ENCODE data around the gene PARN.
"Not testable (repeated sequence)": the region's sequence is repeated elsewhere in the genome, so short reads cannot be mapped to it uniquely, and the experiment has no call there.

The PARN gene

DNA sequence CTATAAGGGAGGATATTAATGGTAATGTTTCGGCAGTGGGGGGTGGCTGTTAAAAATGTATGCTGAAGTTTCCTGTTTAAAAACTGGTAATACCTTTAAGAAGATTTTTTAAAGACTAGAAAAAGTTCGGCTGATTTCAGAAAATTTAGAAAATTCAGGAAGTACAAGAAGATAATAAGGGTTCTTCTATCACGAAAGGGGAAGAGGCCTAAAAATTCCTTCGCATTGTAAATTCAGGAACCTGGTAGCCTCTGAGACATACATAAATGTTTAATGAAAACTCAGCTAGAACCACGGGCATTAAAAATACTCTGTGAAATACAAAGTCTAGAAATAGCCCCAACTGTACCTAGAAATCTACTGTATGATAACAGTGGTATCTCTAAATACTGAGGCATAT, 181.2 kb downstream of the PARN start:
- WGBS, 2 experiments (ENCODE audit: insufficient coverage in 2 of 2) = 74 to 98% methylated on average over 2 to 4 of the region's 5 CpGs
- no peaks in the 10 kb centered on the region for H3K9me3 ChIP-seq (ENCODE audit: control insufficient read depth, low read length)
- no peaks in the 10 kb centered on the region for H3K4me1 ChIP-seq (ENCODE audit: control insufficient read depth, insufficient read depth, low read length, poor library complexity, severe bottlenecking)
- H3K36me3 ChIP-seq (ENCODE audit: control insufficient read depth, insufficient read depth, low read length) = no peaks in the 10 kb centered on the region
- no peak overlapping the region for H3K4me3 ChIP-seq (ENCODE audit: extremely low read depth, insufficient read depth, low read length, poor library complexity, severe bottlenecking)
- no peak overlapping the region for H3K27ac ChIP-seq (ENCODE audit: low read depth, low read length, severe bottlenecking)

DNA sequence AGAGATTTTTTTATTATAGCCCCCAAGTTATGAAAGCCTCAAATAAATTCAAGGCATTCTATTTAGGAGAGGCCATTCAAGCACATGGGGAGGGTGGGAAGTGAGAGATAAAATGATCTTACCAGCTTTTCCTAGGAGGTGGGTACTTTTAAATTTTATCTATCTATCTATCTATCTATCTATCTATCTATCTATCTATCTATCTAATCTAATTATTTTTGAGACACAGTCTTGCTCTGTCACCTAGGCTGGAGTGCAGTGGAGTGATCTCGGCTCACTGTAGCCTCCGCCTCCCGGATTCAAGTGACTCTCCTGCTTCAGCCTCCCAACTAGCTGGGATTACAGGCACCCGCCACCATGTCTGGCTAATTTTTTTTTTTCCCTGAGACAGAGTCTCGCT, 182.3 kb downstream of the PARN start:
- WGBS, 2 experiments (ENCODE audit: insufficient coverage in 2 of 2) = 94 to 95% methylated on average over 4 to 5 of the region's 5 CpGs
- no peak overlapping the region for H3K27ac ChIP-seq (ENCODE audit: low read depth, low read length, severe bottlenecking)
- H3K9me3 ChIP-seq (ENCODE audit: control insufficient read depth, low read length) = no peaks in the 10 kb centered on the region
- H3K4me3 ChIP-seq (ENCODE audit: extremely low read depth, insufficient read depth, low read length, poor library complexity, severe bottlenecking) = no peak overlapping the region
- H3K36me3 ChIP-seq (ENCODE audit: control insufficient read depth, insufficient read depth, low read length) = no peaks in the 10 kb centered on the region
- H3K4me1 ChIP-seq (ENCODE audit: control insufficient read depth, insufficient read depth, low read length, poor library complexity, severe bottlenecking) = no peaks in the 10 kb centered on the region

DNA sequence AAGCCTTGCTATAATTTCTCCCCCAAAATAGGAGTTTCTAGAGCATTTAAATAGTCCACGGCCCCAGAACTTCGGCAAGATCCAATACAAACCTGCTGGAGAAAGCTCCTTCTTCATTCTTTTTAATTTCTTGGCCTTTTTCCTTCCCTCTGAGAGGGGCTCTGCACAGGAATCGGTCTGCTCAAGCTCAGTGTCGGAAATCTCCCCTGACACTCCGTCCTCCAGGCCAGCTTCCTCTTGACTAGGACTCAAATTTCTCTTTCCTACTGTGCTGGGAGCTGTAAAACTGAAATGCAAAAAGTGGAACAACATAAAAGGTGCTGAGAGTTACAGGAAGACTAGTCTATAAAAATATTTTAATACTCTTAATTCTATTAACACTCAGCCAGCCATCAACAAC, 183.3 kb downstream of the PARN start:
- 88 to 94% methylated on average over 3 to 5 of the region's 5 CpGs for WGBS, 2 experiments (ENCODE audit: insufficient coverage in 2 of 2)
- no peaks in the 10 kb centered on the region for H3K9me3 ChIP-seq (ENCODE audit: control insufficient read depth, low read length)

GRCh38 chr16:14445937-14446715, 183.9 kb downstream of the PARN start:
- Histone ChIP-seq H3K27ac (ENCODE audit: low read depth, low read length, severe bottlenecking) (no peak overlapping the region), H3K9me3 (ENCODE audit: control insufficient read depth, low read length) (no peaks in the 10 kb centered on the region), H3K4me1 (ENCODE audit: control insufficient read depth, insufficient read depth, low read length, poor library complexity, severe bottlenecking) (no peaks in the 10 kb centered on the region), H3K36me3 (ENCODE audit: control insufficient read depth, insufficient read depth, low read length) (no peaks in the 10 kb centered on the region), H3K4me3 (ENCODE audit: extremely low read depth, insufficient read depth, low read length, poor library complexity, severe bottlenecking) (no peak overlapping the region)
- 94 to 96% methylated on average over 7 of the region's 12 CpGs for WGBS, 2 experiments (ENCODE audit: insufficient coverage in 2 of 2)

More for the DNA sequence above, 183.3 kb downstream of the PARN start:
- Histone ChIP-seq H3K4me1 (ENCODE audit: control insufficient read depth, insufficient read depth, low read length, poor library complexity, severe bottlenecking) (no peaks in the 10 kb centered on the region), H3K4me3 (ENCODE audit: extremely low read depth, insufficient read depth, low read length, poor library complexity, severe bottlenecking) (no peak overlapping the region), H3K27ac (ENCODE audit: low read depth, low read length, severe bottlenecking) (peak overlapping the region; percentile 37), H3K36me3 (ENCODE audit: control insufficient read depth, insufficient read depth, low read length) (no peaks in the 10 kb centered on the region)

DNA sequence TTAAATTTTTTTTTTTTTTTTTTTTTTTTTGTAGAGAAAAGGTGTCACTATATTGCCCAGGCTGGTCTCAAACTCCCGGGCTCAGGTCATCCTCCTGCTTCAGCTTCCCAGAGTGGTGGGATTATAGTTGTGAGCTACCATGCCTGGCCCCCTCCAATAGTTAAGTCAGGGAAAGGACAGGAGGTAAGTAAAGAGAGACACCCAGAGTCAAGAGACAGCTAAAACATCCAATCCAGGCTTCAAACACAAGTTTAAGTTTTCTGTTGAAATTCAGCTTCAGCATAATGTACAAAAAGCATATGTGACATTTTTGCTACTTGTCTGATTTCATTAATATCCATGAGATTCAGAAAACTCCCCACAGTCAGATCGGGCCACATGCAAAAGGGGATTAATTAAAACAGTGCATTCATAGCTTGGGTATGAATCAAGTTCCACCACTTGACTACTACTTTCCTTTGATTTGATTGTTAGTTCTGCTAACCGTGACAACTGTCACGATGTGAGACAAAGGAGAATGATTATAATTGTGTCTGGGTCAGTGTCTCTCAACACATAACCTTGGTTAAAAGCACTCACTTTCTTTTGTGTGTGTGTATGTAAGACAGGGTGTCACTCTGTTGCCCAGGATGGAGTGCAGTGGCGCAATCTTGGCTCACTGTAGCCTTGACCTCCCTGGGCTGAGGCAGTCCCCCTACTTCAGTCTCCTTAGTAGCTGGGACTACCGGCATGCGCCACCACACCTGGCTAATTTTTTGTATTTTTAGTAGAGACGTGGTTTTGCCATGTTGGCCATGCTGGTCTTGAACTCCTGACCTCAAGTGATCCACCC, 184.9 kb downstream of the PARN start:
- 94 to 95% methylated on average over 3 to 4 of the region's 8 CpGs for WGBS, 2 experiments (ENCODE audit: insufficient coverage in 2 of 2)
- Histone ChIP-seq H3K27ac (ENCODE audit: low read depth, low read length, severe bottlenecking) (no peak overlapping the region), H3K4me3 (ENCODE audit: extremely low read depth, insufficient read depth, low read length, poor library complexity, severe bottlenecking) (no peak overlapping the region), H3K36me3 (ENCODE audit: control insufficient read depth, insufficient read depth, low read length) (no peaks in the 10 kb centered on the region), H3K9me3 (ENCODE audit: control insufficient read depth, low read length) (no peaks in the 10 kb centered on the region), H3K4me1 (ENCODE audit: control insufficient read depth, insufficient read depth, low read length, poor library complexity, severe bottlenecking) (no peaks in the 10 kb centered on the region)

DNA sequence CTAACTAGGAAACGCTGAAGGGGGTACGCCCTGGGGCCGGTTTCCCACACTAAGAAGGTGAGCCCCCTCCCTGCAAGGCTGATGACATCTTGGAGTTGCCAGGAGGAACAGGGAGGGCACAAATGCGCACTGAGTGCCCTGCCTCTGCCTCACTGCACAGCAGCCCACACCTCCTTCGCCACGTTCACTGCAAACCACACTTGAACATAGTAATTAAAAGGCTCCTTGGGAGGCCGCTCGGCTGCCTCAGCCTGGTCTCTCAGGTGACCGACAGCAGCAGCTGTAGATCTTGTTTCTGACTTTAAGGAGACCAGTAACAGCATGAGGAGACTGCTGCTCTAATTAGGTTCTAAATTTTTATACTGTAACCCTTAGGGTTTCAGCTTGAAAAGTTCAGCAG, 188.5 kb downstream of the PARN start:
- H3K27ac ChIP-seq (ENCODE audit: low read depth, low read length, severe bottlenecking); H3K4me1 ChIP-seq (ENCODE audit: control insufficient read depth, insufficient read depth, low read length, poor library complexity, severe bottlenecking); H3K9me3 ChIP-seq (ENCODE audit: control insufficient read depth, low read length); H3K36me3 ChIP-seq (ENCODE audit: control insufficient read depth, insufficient read depth, low read length); H3K4me3 ChIP-seq (ENCODE audit: extremely low read depth, insufficient read depth, low read length, poor library complexity, severe bottlenecking): not testable (repeated sequence)
- WGBS, 2 experiments (ENCODE audit: insufficient coverage in 2 of 2) = 83 to 89% methylated on average over 5 to 9 of the region's 9 CpGs

DNA sequence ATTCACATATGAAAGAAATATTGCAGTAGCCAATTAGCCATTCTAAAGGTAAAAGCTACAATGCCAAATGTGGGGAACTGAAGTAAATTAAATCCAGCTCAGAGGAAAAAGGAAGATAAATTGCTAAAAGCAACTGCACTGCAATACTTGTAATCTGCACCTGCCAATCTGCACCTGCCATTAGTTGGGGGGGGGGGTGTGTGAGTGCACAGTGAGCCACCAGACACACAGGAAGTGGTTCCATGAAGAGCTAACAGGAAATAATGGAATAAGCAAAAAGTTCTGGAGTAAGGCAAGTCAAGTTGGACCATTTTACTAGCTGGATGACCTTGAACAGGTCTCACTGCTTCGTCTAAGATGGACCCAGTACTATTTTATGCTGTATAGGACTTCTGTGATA, 191.8 kb downstream of the PARN start:
- Histone ChIP-seq H3K4me1 (ENCODE audit: control insufficient read depth, insufficient read depth, low read length, poor library complexity, severe bottlenecking) (no peaks in the 10 kb centered on the region), H3K27ac (ENCODE audit: low read depth, low read length, severe bottlenecking) (no peak overlapping the region), H3K36me3 (ENCODE audit: control insufficient read depth, insufficient read depth, low read length) (peaks cover 12% of the 10 kb centered on the region), H3K9me3 (ENCODE audit: control insufficient read depth, low read length) (no peaks in the 10 kb centered on the region), H3K4me3 (ENCODE audit: extremely low read depth, insufficient read depth, low read length, poor library complexity, severe bottlenecking) (no peak overlapping the region)
- WGBS, 2 experiments (ENCODE audit: insufficient coverage in 2 of 2) = 91 to 100% methylated on average over 1 of the region's 1 CpG

DNA sequence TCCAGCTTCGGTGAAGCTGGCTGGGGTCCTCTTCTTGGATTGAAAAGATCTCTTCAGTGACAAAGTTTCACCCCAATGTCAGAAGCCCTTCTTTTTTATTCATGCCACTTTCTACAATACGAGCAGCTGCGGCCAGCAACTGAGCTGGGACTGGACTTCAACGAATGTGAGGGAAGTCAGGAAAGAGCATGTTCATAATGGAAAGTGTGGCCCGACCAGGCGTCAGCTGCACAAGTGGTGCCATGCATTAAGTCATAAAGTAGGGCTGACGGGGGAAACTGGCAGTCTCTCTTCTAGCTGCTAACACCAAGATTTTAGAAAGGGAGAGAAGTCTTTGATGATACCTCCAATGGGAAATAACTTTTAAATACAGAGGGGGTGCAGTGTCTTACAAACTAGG, 192.6 kb downstream of the PARN start:
- no peaks in the 10 kb centered on the region for H3K4me1 ChIP-seq (ENCODE audit: control insufficient read depth, insufficient read depth, low read length, poor library complexity, severe bottlenecking)
- H3K4me3 ChIP-seq (ENCODE audit: extremely low read depth, insufficient read depth, low read length, poor library complexity, severe bottlenecking) = no peak overlapping the region
- H3K36me3 ChIP-seq (ENCODE audit: control insufficient read depth, insufficient read depth, low read length) = peaks cover 12% of the 10 kb centered on the region
- no peak overlapping the region for H3K27ac ChIP-seq (ENCODE audit: low read depth, low read length, severe bottlenecking)
- H3K9me3 ChIP-seq (ENCODE audit: control insufficient read depth, low read length) = no peaks in the 10 kb centered on the region
- 89 to 90% methylated on average over 2 to 7 of the region's 7 CpGs for WGBS, 2 experiments (ENCODE audit: insufficient coverage in 2 of 2)

DNA sequence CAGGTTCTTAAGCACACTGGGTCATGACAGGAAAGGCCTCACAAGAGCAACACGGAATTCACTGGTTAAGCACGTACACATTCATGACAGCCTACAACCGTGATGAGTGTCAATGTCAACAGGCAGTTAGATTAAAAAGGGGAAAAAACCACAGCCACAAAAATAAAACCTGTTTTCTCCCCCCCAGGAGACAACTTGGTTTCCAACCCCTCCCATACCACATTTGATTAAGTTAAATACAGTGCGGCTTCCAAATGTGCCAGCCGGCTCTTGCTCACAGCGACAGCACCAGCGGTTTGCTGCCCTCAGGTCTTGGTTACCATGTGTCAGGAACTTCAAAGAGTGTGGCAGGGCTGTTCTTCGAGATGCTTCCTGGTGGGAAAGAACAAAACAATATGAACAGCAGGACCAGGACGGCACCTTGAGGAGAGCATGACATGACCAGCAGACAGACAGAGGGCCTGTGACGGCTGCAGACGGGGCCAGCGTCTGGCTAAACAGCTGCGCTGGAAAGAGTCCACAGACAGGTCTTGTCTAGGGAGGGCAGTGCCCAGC, 193.6 kb downstream of the PARN start:
- Histone ChIP-seq H3K4me1 (ENCODE audit: control insufficient read depth, insufficient read depth, low read length, poor library complexity, severe bottlenecking) (no peaks in the 10 kb centered on the region), H3K36me3 (ENCODE audit: control insufficient read depth, insufficient read depth, low read length) (peaks cover 12% of the 10 kb centered on the region), H3K27ac (ENCODE audit: low read depth, low read length, severe bottlenecking) (no peak overlapping the region), H3K4me3 (ENCODE audit: extremely low read depth, insufficient read depth, low read length, poor library complexity, severe bottlenecking) (no peak overlapping the region), H3K9me3 (ENCODE audit: control insufficient read depth, low read length) (no peaks in the 10 kb centered on the region)
- 74 to 80% methylated on average over 12 of the region's 13 CpGs for WGBS, 2 experiments (ENCODE audit: insufficient coverage in 2 of 2)

DNA sequence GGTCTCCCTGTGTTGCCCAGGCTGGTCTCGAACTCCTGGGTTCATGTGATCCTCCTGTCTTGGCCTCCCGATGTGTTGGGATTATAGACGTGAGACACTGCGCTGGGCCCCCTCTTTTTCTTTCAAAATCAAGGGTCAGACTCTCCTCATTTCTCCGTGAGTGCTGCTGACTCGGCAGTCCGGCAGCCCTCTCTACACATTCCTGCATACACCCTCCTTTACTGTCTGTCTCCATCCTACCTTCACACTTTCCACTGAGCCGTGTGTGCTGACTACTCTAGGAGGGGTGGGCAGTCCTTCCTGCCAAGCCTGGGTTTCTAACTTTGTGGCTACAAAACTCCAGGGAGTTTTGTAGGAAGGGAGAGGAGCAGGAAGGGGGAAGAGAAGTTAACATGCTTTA, 195.2 kb downstream of the PARN start:
- 78 to 81% methylated on average over 5 to 7 of the region's 8 CpGs for WGBS, 2 experiments (ENCODE audit: insufficient coverage in 2 of 2)
- no peak overlapping the region for H3K27ac ChIP-seq (ENCODE audit: low read depth, low read length, severe bottlenecking)
- no peaks in the 10 kb centered on the region for H3K4me1 ChIP-seq (ENCODE audit: control insufficient read depth, insufficient read depth, low read length, poor library complexity, severe bottlenecking)
- H3K9me3 ChIP-seq (ENCODE audit: control insufficient read depth, low read length) = no peaks in the 10 kb centered on the region
- H3K4me3 ChIP-seq (ENCODE audit: extremely low read depth, insufficient read depth, low read length, poor library complexity, severe bottlenecking) = no peak overlapping the region
- H3K36me3 ChIP-seq (ENCODE audit: control insufficient read depth, insufficient read depth, low read length) = peaks cover 12% of the 10 kb centered on the region

Measured in mesodermal cell (in vitro differentiated cells).